HCT116 (cell line): ENCODE data around the gene TCFL5. TPM values are rescaled to one million over a fixed set of nuclear protein-coding genes. Genes with fewer than 3 reads are reported as not detected.

Experiments
- ATAC-seq: fragments of 200-7000 bp; cut with Tn5 transposase; 2 replicates; pipeline ENCODE4 v1.9.1; 2020; ENCODE audit warnings: mild to moderate bottlenecking, moderate library complexity
- BruUV-seq: library from RNA; stranded (reverse); fragments of 400-500 nt; replicated peaks from 2 replicates; lab custom pipeline; 2021; lab: Mats Ljungman, UMichigan
- CTCF ChIA-PET: fragments of 300-600 bp; sonication (Branson Sonifier 250); formaldehyde crosslinking; loops from one replicate; lab custom pipeline; 2021; ENCODE audit warnings: antibody characterized with exemption; lab: Charles Lee
- POLR2A ChIA-PET: fragments of 300-600, 350-600 bp; sonication (Branson Sonifier 250); formaldehyde crosslinking; loops from one replicate; lab custom pipeline; 2021; ENCODE audit warnings: antibody characterized with exemption; lab: Charles Lee
- RAD21 ChIA-PET, 2 experiments: fragments of 300-600 bp; sonication (Branson Sonifier 250); formaldehyde crosslinking; loops; one replicate each; lab custom pipeline; 2023; ENCODE audit warnings: low total read pairs in 2 of 2; ENCODE audit not compliant: uncharacterized antibody in 2 of 2, unreplicated experiment in 2 of 2, low non-redundant PET in 1 of 2; lab: Charles Lee
- DNase-seq: peaks from one replicate; pipeline ENCODE4 v3.0.0-alpha.2; 2010; ENCODE audit warnings: low read depth, low spot score
- H2AFZ ChIP-seq: fragments of 200-600 bp; shearing (Covaris generic), sonication (generic); 2 replicates; pipeline ENCODE4 v1.6.1; 2017; ENCODE audit warnings: low read depth, mixed run types, mixed read lengths, antibody characterized with exemption, low read length; ENCODE audit not compliant: poor library complexity, severe bottlenecking
- H3K27ac ChIP-seq: 2 replicates; pipeline ENCODE4 v1.5.1; 2012; ENCODE audit warnings: low read depth, low read length
- H3K27me3 ChIP-seq: fragments of 200-600 bp; sonication (generic); 2 replicates; pipeline ENCODE4 v1.6.1; 2016; ENCODE audit warnings: mixed run types, low read length, mixed read lengths; ENCODE audit not compliant: insufficient read depth
- H3K36me3 ChIP-seq, 2 experiments: fragments of 200-500 bp in 1 of 2; fragments of 200-600 bp in 1 of 2; sonication (Bioruptor generic) in 1 of 2; sonication (generic) in 1 of 2; 2 replicates each; pipeline versions ENCODE4 v1.5.1 to v1.6.1; 2014 to 2016; ENCODE audit warnings: low read length in 2 of 2, inconsistent platforms in 1 of 2, mixed read lengths in 1 of 2, mixed run types in 1 of 2; ENCODE audit not compliant: insufficient read depth in 2 of 2, control insufficient read depth in 1 of 2
- H3K4me1 ChIP-seq, 2 experiments: fragments of 200-600 bp in 1 of 2; sonication (generic) in 1 of 2; 2 replicates each; pipeline versions ENCODE4 v1.5.1 to v1.6.1; 2012 to 2017; ENCODE audit warnings: low read length in 2 of 2, inconsistent platforms in 1 of 2, mild to moderate bottlenecking in 1 of 2, mixed read lengths in 1 of 2, mixed run types in 1 of 2, moderate library complexity in 1 of 2; ENCODE audit not compliant: insufficient read depth in 2 of 2, control insufficient read depth in 1 of 2
- H3K4me2 ChIP-seq: fragments of 200-600 bp; sonication (generic); 2 replicates; pipeline ENCODE4 v1.6.1; 2017; ENCODE audit warnings: mixed run types, low read length, mixed read lengths
- H3K4me3 ChIP-seq, 2 experiments: fragments of 200-600 bp in 1 of 2; sonication (generic) in 1 of 2; replicated peaks in 1 of 2; 2 replicates each; pipeline ENCODE4 v1.5.1; 2011 to 2016; ENCODE audit warnings: low read length in 2 of 2, control low read depth in 1 of 2, low read depth in 1 of 2, mild to moderate bottlenecking in 1 of 2, mixed read lengths in 1 of 2, mixed run types in 1 of 2
- H3K79me2 ChIP-seq: fragments of 200-600 bp; sonication (generic); 2 replicates; pipeline ENCODE4 v1.6.1; 2017; ENCODE audit warnings: mild to moderate bottlenecking, mixed run types, low read length, moderate library complexity, mixed read lengths; ENCODE audit not compliant: insufficient read depth
- H3K9ac ChIP-seq: fragments of 200-600 bp; sonication (generic); 2 replicates; pipeline ENCODE4 v1.6.1; 2016; ENCODE audit warnings: low read length, mixed read lengths
- H3K9me2 ChIP-seq: fragments of 200-600 bp; sonication (generic), shearing (Covaris generic); 2 replicates; pipeline ENCODE4 v1.6.1; 2017; ENCODE audit warnings: mixed run types, mild to moderate bottlenecking, moderate library complexity; ENCODE audit not compliant: insufficient read depth
- H3K9me3 ChIP-seq, 2 experiments: fragments of 200-500 bp in 1 of 2; fragments of 200-600 bp in 1 of 2; sonication (Bioruptor generic) in 1 of 2; sonication (generic) in 1 of 2; 2 replicates each; pipeline ENCODE4 v1.6.1; 2014 to 2017; ENCODE audit warnings: low read length in 2 of 2, mixed read lengths in 2 of 2, inconsistent platforms in 1 of 2, low read depth in 1 of 2, mild to moderate bottlenecking in 1 of 2, mixed run types in 1 of 2, moderate library complexity in 1 of 2; ENCODE audit not compliant: control insufficient read depth in 1 of 2, insufficient read depth in 1 of 2
- H4K20me1 ChIP-seq: fragments of 200-600 bp; sonication (generic), shearing (Covaris generic); 2 replicates; pipeline ENCODE4 v1.6.1; 2017; ENCODE audit warnings: mixed run types, mild to moderate bottlenecking, moderate library complexity; ENCODE audit not compliant: insufficient read depth
- EZH2 ChIP-seq: fragments of 200-600 bp; sonication (generic); IDR thresholded peaks from 2 replicates; pipeline ENCODE4 v1.6.1; 2017; ENCODE audit warnings: antibody characterized with exemption, mixed run types
- EZH2phosphoT487 ChIP-seq: fragments of 200-600 bp; IDR thresholded peaks from 2 replicates; pipeline ENCODE4 v1.6.1; 2018; ENCODE audit warnings: antibody characterized with exemption, borderline replicate concordance
- FOSL1 ChIP-seq: IDR thresholded peaks from 2 replicates; pipeline ENCODE4 v1.6.1; 2012; ENCODE audit warnings: low read depth
- JUND ChIP-seq: IDR thresholded peaks from 2 replicates; pipeline ENCODE4 v1.6.1; 2012
- POLR2AphosphoS5 ChIP-seq: IDR thresholded peaks from 2 replicates; pipeline ENCODE4 v1.6.1; 2011; ENCODE audit warnings: mild to moderate bottlenecking, low read depth, low read length, moderate library complexity
- RAD21 ChIP-seq: IDR thresholded peaks from 2 replicates; pipeline ENCODE4 v1.6.1; 2012; ENCODE audit warnings: low read depth, mild to moderate bottlenecking
- REST ChIP-seq: IDR thresholded peaks from 2 replicates; pipeline ENCODE4 v1.6.1; 2012; ENCODE audit warnings: low read depth
- ZBTB33 ChIP-seq: IDR thresholded peaks from 2 replicates; pipeline ENCODE4 v1.6.1; 2011; ENCODE audit warnings: mild to moderate bottlenecking, low read length, moderate library complexity; ENCODE audit not compliant: insufficient replicate concordance; ENCODE audit errors: extremely low read depth
- intact Hi-C: fragments of 100-400 bp; cut with micrococcal nuclease; formaldehyde crosslinking; loops from 2 replicates; pipeline ENCODE4 v1.10.0; 2022
- total RNA-seq: library from RNA; stranded (reverse); gene quantifications from one replicate; pipeline ENCODE4 v1.2.1, GENCODE V29; 2021; ENCODE audit not compliant: unreplicated experiment

TCFL5 gene
- total RNA-seq, 1 experiment from 2014 or later: 20.4 TPM

- Histone ChIP-seq H3K79me2 (peaks cover 5% of the 10 kb centered on the region), H3K4me2 (peak overlapping the region; percentile 98), H3K9ac (no peak overlapping the region), H2AFZ (no peak overlapping the region), H3K27ac (no peak overlapping the region; the same call in 1 of the 2 replicates), H3K9me2 (no peaks in the 10 kb centered on the region), H3K36me3 (0 out of 4 replicates have a peak, but pooled peaks cover 0 to 3% of the 10 kb centered on the region in 2 experiments), H3K4me3 (no peak overlapping the region), H4K20me1 (no peaks in the 10 kb centered on the region), H3K4me1 (peaks cover 18 to 56% of the 10 kb centered on the region in 2 experiments), H3K9me3 (no peaks in the 10 kb centered on the region), H3K27me3 (no peaks in the 10 kb centered on the region)
- no peak for ATAC-seq
- CTCF ChIA-PET: interaction anchor here (1.3 to 1.8 kb wide), 11 partner anchors 19 to 382 kb away, joined by 3 to 13 read pairs (median 8); no protein-coding TSS in a partner anchor
- POLR2A ChIA-PET: interaction anchor here (0.5 to 1.5 kb wide), 2 partner anchors 32 to 149 kb away, joined by 3 to 4 read pairs; partner anchors contain the start of gene SLCO4A1
- intact Hi-C loops: loop anchor here (5.0 kb wide), 1 partner anchor 290 kb away; no protein-coding TSS in a partner anchor
- RAD21 ChIA-PET: interaction anchor here in 1 of 2 experiments (0.7 kb wide), 1 partner anchor 141 kb away, joined by 3 read pairs; no protein-coding TSS in a partner anchor
- no peak for TF ChIP-seq ZBTB33
- TF ChIP-seq POLR2AphosphoS5: no peak
- no peak for TF ChIP-seq REST
- no peak for TF ChIP-seq RAD21
- TF ChIP-seq FOSL1: no peak
- TF ChIP-seq JUND: no peak
- TF ChIP-seq EZH2phosphoT487: no peak
- TF ChIP-seq EZH2: no peak
- no peak for DNase-seq
- no TSS peak for BruUV-seq
These were observed 69.3 kb downstream of the TCFL5 start for GRCh38 chr20:62792182-62792939.
